ENCODE measurements around the gene ADH5.

ADH5 gene

DNA sequence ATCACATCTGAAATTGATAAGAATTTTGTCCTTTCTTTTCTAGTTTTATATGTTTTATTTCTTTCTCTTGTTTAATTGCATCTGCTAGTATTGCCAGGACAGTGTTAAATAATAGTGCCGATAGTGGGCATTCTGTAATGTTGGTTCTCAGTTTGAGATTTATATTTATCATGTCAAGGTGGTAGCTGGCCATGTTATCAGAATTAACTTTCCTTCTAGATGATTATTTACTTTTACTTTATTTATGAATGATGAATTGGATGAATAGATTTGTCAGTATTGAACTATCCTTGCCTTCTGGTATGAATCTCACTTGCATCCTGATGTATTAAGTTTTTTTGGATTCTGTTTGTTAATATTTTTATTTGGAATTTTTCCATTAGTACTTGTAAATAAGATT lies 50.4 kb downstream of the ADH5 start:
- Histone ChIP-seq H3K79me2 (ENCODE audit: insufficient read depth, low read length) (no peaks in the 10 kb centered on the region; the same call in 1 of the 2 replicates), H3K27me3 (ENCODE audit: insufficient read depth, low read length) (no peaks in the 10 kb centered on the region), H3K36me3 (ENCODE audit: insufficient read depth, low read length) (peaks cover 59% of the 10 kb centered on the region), H3K27ac (ENCODE audit: low read depth, low read length, poor library complexity, severe bottlenecking) (no peak overlapping the region), H3K9me3 (ENCODE audit: low read length) (0 out of 2 replicates have a peak, but pooled peaks cover 5% of the 10 kb centered on the region), H2AFZ (ENCODE audit: low read length) (no peak overlapping the region), H3K4me3 (ENCODE audit: low read depth, low read length, poor library complexity, severe bottlenecking) (no peak overlapping the region), H3K4me1 (ENCODE audit: insufficient read depth, low read length, severe bottlenecking) (no peaks in the 10 kb centered on the region), H3K9ac (ENCODE audit: low read length) (no peak overlapping the region), H3K9me2 (ENCODE audit: low read depth, low read length) (no peaks in the 10 kb centered on the region), H4K20me1 (ENCODE audit: insufficient read depth, low read length) (no peaks in the 10 kb centered on the region), H3F3A (ENCODE audit: insufficient read depth, low read length) (0 out of 2 replicates have a peak, but pooled peaks cover 2% of the 10 kb centered on the region), H3K4me2 (ENCODE audit: low read length) (no peak overlapping the region)
- TF ChIP-seq, protein P1, sequence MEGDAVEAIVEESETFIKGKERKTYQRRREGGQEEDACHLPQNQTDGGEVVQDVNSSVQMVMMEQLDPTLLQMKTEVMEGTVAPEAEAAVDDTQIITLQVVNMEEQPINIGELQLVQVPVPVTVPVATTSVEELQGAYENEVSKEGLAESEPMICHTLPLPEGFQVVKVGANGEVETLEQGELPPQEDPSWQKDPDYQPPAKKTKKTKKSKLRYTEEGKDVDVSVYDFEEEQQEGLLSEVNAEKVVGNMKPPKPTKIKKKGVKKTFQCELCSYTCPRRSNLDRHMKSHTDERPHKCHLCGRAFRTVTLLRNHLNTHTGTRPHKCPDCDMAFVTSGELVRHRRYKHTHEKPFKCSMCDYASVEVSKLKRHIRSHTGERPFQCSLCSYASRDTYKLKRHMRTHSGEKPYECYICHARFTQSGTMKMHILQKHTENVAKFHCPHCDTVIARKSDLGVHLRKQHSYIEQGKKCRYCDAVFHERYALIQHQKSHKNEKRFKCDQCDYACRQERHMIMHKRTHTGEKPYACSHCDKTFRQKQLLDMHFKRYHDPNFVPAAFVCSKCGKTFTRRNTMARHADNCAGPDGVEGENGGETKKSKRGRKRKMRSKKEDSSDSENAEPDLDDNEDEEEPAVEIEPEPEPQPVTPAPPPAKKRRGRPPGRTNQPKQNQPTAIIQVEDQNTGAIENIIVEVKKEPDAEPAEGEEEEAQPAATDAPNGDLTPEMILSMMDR (IDR thresholded peaks at IDR 0.05; ENCODE audit: low read length) = no peak
- no peak for TF ChIP-seq EZH2 (IDR thresholded peaks at IDR 0.05; ENCODE audit: borderline replicate concordance, low read length)

DNA sequence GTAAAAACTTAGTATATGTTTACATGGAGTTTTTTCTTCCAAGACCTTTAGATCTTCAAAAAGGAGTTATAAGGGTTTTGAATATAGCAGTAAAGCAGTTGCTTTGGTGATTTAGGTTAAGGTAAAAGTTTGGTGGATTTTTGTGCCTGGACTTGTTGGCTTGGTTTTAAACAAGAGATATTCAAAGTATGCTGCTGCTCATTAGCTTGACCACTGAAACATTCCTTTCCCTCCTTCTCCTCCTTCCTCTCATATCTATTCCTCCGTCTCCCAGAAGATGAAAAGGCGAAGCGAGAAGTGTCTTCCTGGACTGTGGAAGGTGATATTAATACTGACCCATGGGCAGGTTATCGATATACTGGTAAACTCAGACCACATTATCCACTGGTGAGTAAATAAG lies 54.6 kb downstream of the ADH5 start:
- H3K79me2 ChIP-seq (ENCODE audit: insufficient read depth, low read length) = peaks cover 13% of the 10 kb centered on the region; the same call in 1 of the 2 replicates
- H3K9me3 ChIP-seq (ENCODE audit: low read length) = 0 out of 2 replicates have a peak, but pooled peaks cover 5% of the 10 kb centered on the region
- peaks cover 11% of the 10 kb centered on the region for H3K4me1 ChIP-seq (ENCODE audit: insufficient read depth, low read length, severe bottlenecking)
- TF ChIP-seq EZH2 (IDR thresholded peaks at IDR 0.05; ENCODE audit: borderline replicate concordance, low read length) = no peak
- TF ChIP-seq, protein P1 (IDR thresholded peaks at IDR 0.05; ENCODE audit: low read length) = no peak
- H3K4me2 ChIP-seq (ENCODE audit: low read length) = no peak overlapping the region
- H2AFZ ChIP-seq (ENCODE audit: low read length) = no peak overlapping the region
- no peaks in the 10 kb centered on the region for H3K9me2 ChIP-seq (ENCODE audit: low read depth, low read length)
- no peaks in the 10 kb centered on the region for H4K20me1 ChIP-seq (ENCODE audit: insufficient read depth, low read length)
- no peak overlapping the region for H3K4me3 ChIP-seq (ENCODE audit: low read depth, low read length, poor library complexity, severe bottlenecking)
- H3K9ac ChIP-seq (ENCODE audit: low read length) = no peak overlapping the region
- no peaks in the 10 kb centered on the region for H3K27me3 ChIP-seq (ENCODE audit: insufficient read depth, low read length)
- H3K27ac ChIP-seq (ENCODE audit: low read depth, low read length, poor library complexity, severe bottlenecking) = no peak overlapping the region
- H3K36me3 ChIP-seq (ENCODE audit: insufficient read depth, low read length) = peaks cover 75% of the 10 kb centered on the region
- 0 out of 2 replicates have a peak, but pooled peaks cover 2% of the 10 kb centered on the region for H3F3A ChIP-seq (ENCODE audit: insufficient read depth, low read length)

DNA sequence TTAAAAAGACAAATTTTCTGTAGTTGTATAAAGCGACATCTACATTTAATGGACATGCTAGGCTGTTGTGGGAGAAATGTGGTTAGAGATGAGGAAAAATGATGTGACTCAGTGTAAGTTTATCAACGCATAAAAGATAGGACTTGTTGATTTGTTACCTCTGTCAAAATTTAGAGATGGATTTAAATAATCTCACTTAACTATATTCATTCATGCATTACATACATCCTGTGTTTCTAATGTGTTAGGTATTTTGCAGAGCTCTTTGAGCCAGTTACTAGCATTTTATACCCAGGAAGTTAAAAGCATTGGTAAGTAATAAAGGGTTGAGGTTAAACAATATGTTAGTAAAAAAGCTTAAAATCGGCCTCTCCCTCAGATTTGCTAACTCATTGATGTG lies 58.7 kb downstream of the ADH5 start:
- Histone ChIP-seq H4K20me1 (ENCODE audit: insufficient read depth, low read length) (no peaks in the 10 kb centered on the region), H3K4me1 (ENCODE audit: insufficient read depth, low read length, severe bottlenecking) (peaks cover 16% of the 10 kb centered on the region), H3K4me2 (ENCODE audit: low read length) (no peak overlapping the region), H3K9me2 (ENCODE audit: low read depth, low read length) (no peaks in the 10 kb centered on the region), H3K36me3 (ENCODE audit: insufficient read depth, low read length) (peaks cover 38% of the 10 kb centered on the region), H3F3A (ENCODE audit: insufficient read depth, low read length) (no peaks in the 10 kb centered on the region), H3K27ac (ENCODE audit: low read depth, low read length, poor library complexity, severe bottlenecking) (no peak overlapping the region), H3K4me3 (ENCODE audit: low read depth, low read length, poor library complexity, severe bottlenecking) (no peak overlapping the region), H3K9ac (ENCODE audit: low read length) (no peak overlapping the region), H3K27me3 (ENCODE audit: insufficient read depth, low read length) (no peaks in the 10 kb centered on the region), H2AFZ (ENCODE audit: low read length) (no peak overlapping the region), H3K9me3 (ENCODE audit: low read length) (no peaks in the 10 kb centered on the region), H3K79me2 (ENCODE audit: insufficient read depth, low read length) (peaks cover 54% of the 10 kb centered on the region)
- TF ChIP-seq, protein P1 (IDR thresholded peaks at IDR 0.05; ENCODE audit: low read length) = no peak
- no peak for TF ChIP-seq EZH2 (IDR thresholded peaks at IDR 0.05; ENCODE audit: borderline replicate concordance, low read length)

Data from OCI-LY1 (cell line).